SK-N-SH treated with all-trans-retinoic acid at 6 μM for 48 hours (cell line): Measurements from ENCODE around the gene LMF1.
"Not testable (repeated sequence)": the region's sequence is repeated elsewhere in the genome, so short reads cannot be mapped to it uniquely, and the experiment has no call there.

Experiments
- ATAC-seq: fragments of 200-7000 bp; cut with Tn5 transposase; 3 replicates; pipeline ENCODE4 v1.9.1; 2020; ENCODE audit warnings: mild to moderate bottlenecking, moderate library complexity
- ARNTL ChIP-seq: fragments of 450-650 bp; formaldehyde crosslinking; IDR thresholded peaks from 2 replicates; pipeline ENCODE4 v1.5.0; 2020; ENCODE audit warnings: low read depth, mild to moderate bottlenecking, moderate library complexity, borderline replicate concordance
- CREB5 ChIP-seq: fragments of 250-450 bp; sonication (Bioruptor Pico); IDR thresholded peaks from 2 replicates; pipeline ENCODE4 v1.5.1; 2020; ENCODE audit warnings: low read depth, mild to moderate bottlenecking, moderate library complexity
- CSDC2 ChIP-seq: fragments of 250-450 bp; sonication (Bioruptor Pico); IDR thresholded peaks from 2 replicates; pipeline ENCODE4 v1.5.0; 2020; ENCODE audit warnings: mild to moderate bottlenecking, moderate library complexity
- GLIS3 ChIP-seq: fragments of 250-450 bp; sonication (Bioruptor Pico); IDR thresholded peaks from 2 replicates; pipeline ENCODE4 v1.5.0; 2020; ENCODE audit warnings: mild to moderate bottlenecking, moderate library complexity
- ISL1 ChIP-seq: fragments of 250-450 bp; sonication (Bioruptor Pico); IDR thresholded peaks from 2 replicates; pipeline ENCODE4 v2.1.2; 2022; ENCODE audit warnings: mild to moderate bottlenecking, moderate library complexity
- PPARA ChIP-seq: fragments of 250-450 bp; sonication (Bioruptor Pico); IDR thresholded peaks from 2 replicates; pipeline ENCODE4 v1.5.0; 2020; ENCODE audit warnings: mild to moderate bottlenecking, borderline replicate concordance
- RARB ChIP-seq: fragments of 250-450 bp; sonication (Bioruptor Pico); IDR thresholded peaks from 2 replicates; pipeline ENCODE4 v1.8.0; 2021; ENCODE audit warnings: mild to moderate bottlenecking, moderate library complexity
- TCF4 ChIP-seq: fragments of 250-450 bp; sonication (Bioruptor Pico); IDR thresholded peaks from 2 replicates; pipeline ENCODE4 v1.8.0; 2021; ENCODE audit warnings: mild to moderate bottlenecking, moderate library complexity, borderline replicate concordance
- TOX ChIP-seq: fragments of 250-450 bp; sonication (Bioruptor Pico); IDR thresholded peaks from 2 replicates; pipeline ENCODE4 v1.8.0; 2021; ENCODE audit warnings: mild to moderate bottlenecking, moderate library complexity, borderline replicate concordance
- TSHZ2 ChIP-seq: fragments of 250-450 bp; sonication (Bioruptor Pico); IDR thresholded peaks from 2 replicates; pipeline ENCODE4 v1.5.0; 2020; ENCODE audit warnings: mild to moderate bottlenecking, moderate library complexity
- ZC3H10 ChIP-seq: fragments of 250-450 bp; sonication (Bioruptor Pico); IDR thresholded peaks from 2 replicates; pipeline ENCODE4 v1.5.1; 2021; ENCODE audit warnings: mild to moderate bottlenecking, moderate library complexity
- ZFP3 ChIP-seq: fragments of 250-450 bp; sonication (Bioruptor Pico); IDR thresholded peaks from 2 replicates; pipeline ENCODE4 v1.5.0; 2020; ENCODE audit warnings: mild to moderate bottlenecking, moderate library complexity
- ZFP30 ChIP-seq: fragments of 450-650 bp; formaldehyde crosslinking; IDR thresholded peaks from 2 replicates; pipeline ENCODE4 v1.5.0; 2022; ENCODE audit warnings: mild to moderate bottlenecking, moderate library complexity
- ZNF565 ChIP-seq: fragments of 450-650 bp; formaldehyde crosslinking; conservative IDR thresholded peaks from 2 replicates; pipeline ENCODE4 v1.5.0; 2020; ENCODE audit warnings: low read depth, mild to moderate bottlenecking, moderate library complexity
- ZNF70 ChIP-seq: fragments of 450-650 bp; formaldehyde crosslinking; IDR thresholded peaks from 2 replicates; pipeline ENCODE4 v1.5.0; 2020; ENCODE audit warnings: mild to moderate bottlenecking, moderate library complexity
- ZNF8 ChIP-seq: fragments of 450-650 bp; formaldehyde crosslinking; IDR thresholded peaks from 2 replicates; pipeline ENCODE4 v1.5.0; 2020; ENCODE audit warnings: mild to moderate bottlenecking, moderate library complexity
- TF ChIP-seq, protein P1 (sequence below): fragments of 250-450 bp; sonication (Bioruptor Pico); IDR thresholded peaks from 2 replicates; pipeline ENCODE4 v1.5.1; 2021; ENCODE audit warnings: mild to moderate bottlenecking, moderate library complexity
- TF ChIP-seq, protein P2 (sequence below): fragments of 250-450 bp; sonication (Bioruptor Pico); IDR thresholded peaks from 2 replicates; pipeline ENCODE4 v1.8.0; 2021; ENCODE audit warnings: low read depth, mild to moderate bottlenecking, moderate library complexity, borderline replicate concordance
- TF ChIP-seq, protein P3 (sequence below): fragments of 250-450 bp; sonication (Bioruptor Pico); IDR thresholded peaks from 2 replicates; pipeline ENCODE4 v1.8.0; 2020; ENCODE audit warnings: mild to moderate bottlenecking, moderate library complexity, borderline replicate concordance

Gene LMF1

GRCh38 chr16:822174-822908 is 148.4 kb downstream of the LMF1 start:
- no peak for ATAC-seq
- TF ChIP-seq TCF4 (no peak), CSDC2 (CRISPR knock-in tag) (no peak), ISL1 (no peak), ZFP3 (no peak)
- TF ChIP-seq, protein P1, sequence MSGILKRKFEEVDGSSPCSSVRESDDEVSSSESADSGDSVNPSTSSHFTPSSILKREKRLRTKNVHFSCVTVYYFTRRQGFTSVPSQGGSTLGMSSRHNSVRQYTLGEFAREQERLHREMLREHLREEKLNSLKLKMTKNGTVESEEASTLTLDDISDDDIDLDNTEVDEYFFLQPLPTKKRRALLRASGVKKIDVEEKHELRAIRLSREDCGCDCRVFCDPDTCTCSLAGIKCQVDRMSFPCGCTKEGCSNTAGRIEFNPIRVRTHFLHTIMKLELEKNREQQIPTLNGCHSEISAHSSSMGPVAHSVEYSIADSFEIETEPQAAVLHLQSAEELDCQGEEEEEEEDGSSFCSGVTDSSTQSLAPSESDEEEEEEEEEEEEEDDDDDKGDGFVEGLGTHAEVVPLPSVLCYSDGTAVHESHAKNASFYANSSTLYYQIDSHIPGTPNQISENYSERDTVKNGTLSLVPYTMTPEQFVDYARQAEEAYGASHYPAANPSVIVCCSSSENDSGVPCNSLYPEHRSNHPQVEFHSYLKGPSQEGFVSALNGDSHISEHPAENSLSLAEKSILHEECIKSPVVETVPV (CRISPR knock-in tag): no peak
- TF ChIP-seq, all 23 proteins: peak for 0

DNA sequence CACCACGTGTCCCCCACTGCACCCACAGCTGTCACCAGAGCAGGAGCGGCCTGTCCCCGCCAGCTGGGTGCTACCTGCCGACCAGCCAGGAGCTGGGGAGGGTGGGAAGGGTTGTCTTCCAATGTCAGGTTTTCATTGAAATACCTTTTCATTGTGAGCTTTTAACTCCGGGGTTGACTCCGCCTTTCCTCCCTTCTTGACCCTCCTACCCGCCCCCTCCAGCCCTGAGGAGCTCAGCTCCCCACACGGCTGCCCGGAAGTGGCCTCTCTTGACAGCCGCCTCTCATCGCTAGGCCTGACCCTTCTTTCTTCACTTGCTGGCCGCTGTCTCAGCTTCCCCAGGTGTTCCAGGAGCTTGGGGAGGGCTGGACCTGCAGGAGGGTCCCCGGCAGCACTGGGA is 149.0 kb downstream of the LMF1 start:
- no peak for ATAC-seq
- TF ChIP-seq ISL1: no peak
- TF ChIP-seq ZNF565 (CRISPR knock-in tag): no peak
- no peak for TF ChIP-seq ZNF8 (CRISPR knock-in tag)
- no peak for TF ChIP-seq TSHZ2 (CRISPR knock-in tag)

DNA sequence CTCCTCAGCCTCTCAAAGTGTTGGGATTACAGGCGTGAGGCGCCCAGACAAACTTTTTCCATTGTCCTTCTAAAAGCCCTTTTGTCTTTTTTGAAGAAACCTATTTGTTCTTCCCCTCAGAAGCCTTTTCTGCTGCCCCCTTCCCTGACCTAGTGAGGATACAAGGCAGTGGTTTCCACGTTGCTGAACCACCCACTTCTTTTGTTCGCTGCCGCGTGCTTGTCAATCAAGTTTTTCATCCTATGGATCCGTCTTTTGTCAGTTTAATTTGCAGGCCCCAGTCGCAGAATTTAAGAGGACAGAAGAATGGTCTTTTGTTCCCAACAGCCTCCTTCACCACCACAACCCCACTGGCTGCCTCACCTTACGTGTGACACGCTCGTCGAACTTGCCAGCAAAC is 150.0 kb downstream of the LMF1 start:
- TF ChIP-seq TSHZ2 (CRISPR knock-in tag) (no peak), ZFP30 (CRISPR knock-in tag) (no peak), CSDC2 (CRISPR knock-in tag) (no peak), PPARA (no peak), ISL1 (no peak), ZFP3 (no peak), RARB (CRISPR knock-in tag) (no peak), ZNF70 (CRISPR knock-in tag) (no peak), ZNF8 (CRISPR knock-in tag) (no peak), TCF4 (no peak), ZC3H10 (CRISPR knock-in tag) (no peak), ZNF565 (CRISPR knock-in tag) (no peak), GLIS3 (CRISPR knock-in tag) (no peak), TOX (CRISPR knock-in tag) (no peak), CREB5 (no peak), ARNTL (CRISPR knock-in tag) (no peak)
- TF ChIP-seq, protein P2, sequence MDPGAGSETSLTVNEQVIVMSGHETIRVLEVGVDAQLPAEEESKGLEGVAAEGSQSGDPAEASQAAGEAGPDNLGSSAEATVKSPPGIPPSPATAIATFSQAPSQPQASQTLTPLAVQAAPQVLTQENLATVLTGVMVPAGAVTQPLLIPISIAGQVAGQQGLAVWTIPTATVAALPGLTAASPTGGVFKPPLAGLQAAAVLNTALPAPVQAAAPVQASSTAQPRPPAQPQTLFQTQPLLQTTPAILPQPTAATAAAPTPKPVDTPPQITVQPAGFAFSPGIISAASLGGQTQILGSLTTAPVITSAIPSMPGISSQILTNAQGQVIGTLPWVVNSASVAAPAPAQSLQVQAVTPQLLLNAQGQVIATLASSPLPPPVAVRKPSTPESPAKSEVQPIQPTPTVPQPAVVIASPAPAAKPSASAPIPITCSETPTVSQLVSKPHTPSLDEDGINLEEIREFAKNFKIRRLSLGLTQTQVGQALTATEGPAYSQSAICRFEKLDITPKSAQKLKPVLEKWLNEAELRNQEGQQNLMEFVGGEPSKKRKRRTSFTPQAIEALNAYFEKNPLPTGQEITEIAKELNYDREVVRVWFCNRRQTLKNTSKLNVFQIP: no peak
- TF ChIP-seq, protein P3, sequence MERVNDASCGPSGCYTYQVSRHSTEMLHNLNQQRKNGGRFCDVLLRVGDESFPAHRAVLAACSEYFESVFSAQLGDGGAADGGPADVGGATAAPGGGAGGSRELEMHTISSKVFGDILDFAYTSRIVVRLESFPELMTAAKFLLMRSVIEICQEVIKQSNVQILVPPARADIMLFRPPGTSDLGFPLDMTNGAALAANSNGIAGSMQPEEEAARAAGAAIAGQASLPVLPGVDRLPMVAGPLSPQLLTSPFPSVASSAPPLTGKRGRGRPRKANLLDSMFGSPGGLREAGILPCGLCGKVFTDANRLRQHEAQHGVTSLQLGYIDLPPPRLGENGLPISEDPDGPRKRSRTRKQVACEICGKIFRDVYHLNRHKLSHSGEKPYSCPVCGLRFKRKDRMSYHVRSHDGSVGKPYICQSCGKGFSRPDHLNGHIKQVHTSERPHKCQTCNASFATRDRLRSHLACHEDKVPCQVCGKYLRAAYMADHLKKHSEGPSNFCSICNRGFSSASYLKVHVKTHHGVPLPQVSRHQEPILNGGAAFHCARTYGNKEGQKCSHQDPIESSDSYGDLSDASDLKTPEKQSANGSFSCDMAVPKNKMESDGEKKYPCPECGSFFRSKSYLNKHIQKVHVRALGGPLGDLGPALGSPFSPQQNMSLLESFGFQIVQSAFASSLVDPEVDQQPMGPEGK (CRISPR knock-in tag): no peak
- TF ChIP-seq, protein P1 (CRISPR knock-in tag): no peak
- no peak for ATAC-seq

DNA sequence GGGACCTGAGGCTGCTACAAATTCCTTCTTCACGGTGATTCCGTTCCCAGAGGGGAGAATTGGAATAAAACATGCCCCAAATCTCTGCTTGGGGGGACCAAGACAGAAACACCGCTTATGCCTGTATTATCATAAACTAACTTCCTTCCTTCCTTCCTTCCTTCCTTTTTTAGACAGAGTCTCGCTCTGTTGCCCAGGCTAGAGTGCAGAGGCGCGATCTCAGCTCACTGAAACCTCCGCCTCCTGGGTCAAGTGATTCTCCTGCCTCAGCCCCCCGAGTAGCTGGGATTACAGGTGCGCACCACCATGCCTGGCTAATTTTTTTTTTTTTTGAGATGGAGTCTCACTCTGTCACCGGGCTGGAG is 150.8 kb downstream of the LMF1 start:
- ATAC-seq: not testable (repeated sequence)
